GM18951 (cell line): ENCODE measurements around the gene ORC4.
"Not testable (repeated sequence)": the region's sequence is repeated elsewhere in the genome, so short reads cannot be mapped to it uniquely, and the experiment has no call there.

Experiments used
- POLR2A ChIP-seq: IDR thresholded peaks from 4 replicates; pipeline ENCODE4 v1.6.1; 2011; ENCODE audit warnings: mild to moderate bottlenecking; ENCODE audit not compliant: insufficient read length, insufficient read depth; ENCODE audit errors: extremely low read depth
- in situ Hi-C: fragments of 300-500 bp; cut with MboI; formaldehyde crosslinking; loops from one replicate; pipeline ENCODE4 v1.12.0; 2022; ENCODE audit warnings: low sequenced_read_pairs, mixed read lengths, inconsistent platforms; ENCODE audit not compliant: unreplicated experiment

The ORC4 gene

DNA sequence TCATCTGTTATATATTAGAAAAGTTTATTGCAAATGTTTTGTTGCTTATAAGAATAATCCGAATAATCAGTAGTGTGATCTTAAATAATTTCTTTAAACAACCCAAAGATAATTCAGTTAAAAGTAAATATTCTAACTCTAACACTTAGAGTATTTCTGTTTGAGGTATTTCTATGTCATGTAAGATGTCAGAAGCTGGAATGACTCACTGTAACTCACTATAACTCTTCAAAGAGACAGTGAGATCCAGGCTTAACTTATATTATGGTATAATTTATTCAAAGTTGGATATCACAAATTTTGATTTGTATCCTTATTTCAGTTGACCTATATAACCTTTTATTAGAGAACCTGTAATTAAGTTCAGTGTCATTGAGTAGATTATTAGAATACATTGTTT lies 7.3 kb upstream of the ORC4 start:
- in situ Hi-C loops, result no loop called here

DNA sequence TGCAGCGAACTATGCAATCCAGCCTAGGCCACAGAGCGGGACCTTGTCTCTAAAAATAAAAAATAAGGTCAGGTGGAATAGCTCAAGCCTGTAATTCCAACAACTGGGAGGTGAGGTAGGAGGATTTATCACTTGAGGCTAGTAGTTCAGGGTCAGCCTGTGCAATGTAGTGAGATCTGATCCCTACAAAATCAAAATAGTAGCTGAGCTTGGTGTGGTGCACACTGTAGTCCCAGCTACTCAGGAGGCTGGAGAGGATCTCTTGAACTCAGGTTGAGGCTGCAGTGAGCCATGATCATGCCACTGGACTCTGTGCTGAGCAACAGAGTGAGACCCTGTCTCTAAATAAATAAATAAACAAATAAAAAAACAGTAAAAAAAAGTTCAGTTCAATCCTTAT lies 6.0 kb upstream of the ORC4 start:
- in situ Hi-C loops, result no loop called here
- no peak for TF ChIP-seq POLR2A

More for the DNA sequence above, 7.3 kb upstream of the ORC4 start:
- TF ChIP-seq POLR2A, result no peak

DNA sequence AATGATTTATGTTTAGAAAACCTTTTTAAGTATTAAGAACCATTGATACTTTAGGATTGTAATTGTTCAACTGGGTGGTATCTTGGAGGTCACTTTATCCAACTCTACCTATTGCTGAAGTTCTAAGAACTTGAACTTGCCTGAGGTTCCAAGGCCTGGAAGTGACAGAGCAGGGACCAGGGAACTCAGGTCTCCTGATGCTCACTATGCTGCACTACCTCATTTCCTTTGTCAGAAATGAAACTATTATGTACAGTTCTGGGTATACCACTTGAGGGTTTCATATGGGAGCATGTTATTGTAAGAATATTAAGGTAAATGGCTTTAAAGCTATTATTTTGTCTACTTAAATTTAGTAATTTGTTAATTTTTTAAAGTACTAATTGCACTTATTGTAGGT lies 3.3 kb upstream of the ORC4 start:
- in situ Hi-C loops, result no loop called here
- TF ChIP-seq POLR2A, result no peak

DNA sequence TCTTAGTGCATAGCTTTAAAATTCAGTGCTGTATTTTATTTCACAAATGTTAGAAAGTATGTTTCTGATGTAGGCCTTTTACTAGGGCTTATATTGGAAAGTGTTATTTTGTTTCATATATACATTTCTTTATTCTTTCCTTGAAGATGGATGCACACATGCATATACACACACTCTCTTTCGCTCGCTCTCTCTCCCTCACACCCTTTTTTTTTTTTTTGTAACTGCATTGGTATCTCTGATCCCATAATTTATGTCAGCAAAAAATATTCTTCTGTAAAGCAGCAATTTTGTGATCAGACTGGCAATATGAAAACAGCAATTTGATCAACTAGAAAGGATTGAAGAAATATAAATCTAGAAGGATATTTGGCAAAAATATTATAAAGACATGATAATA lies 2.3 kb upstream of the ORC4 start:
- in situ Hi-C loops, result no loop called here
- no peak for TF ChIP-seq POLR2A

DNA sequence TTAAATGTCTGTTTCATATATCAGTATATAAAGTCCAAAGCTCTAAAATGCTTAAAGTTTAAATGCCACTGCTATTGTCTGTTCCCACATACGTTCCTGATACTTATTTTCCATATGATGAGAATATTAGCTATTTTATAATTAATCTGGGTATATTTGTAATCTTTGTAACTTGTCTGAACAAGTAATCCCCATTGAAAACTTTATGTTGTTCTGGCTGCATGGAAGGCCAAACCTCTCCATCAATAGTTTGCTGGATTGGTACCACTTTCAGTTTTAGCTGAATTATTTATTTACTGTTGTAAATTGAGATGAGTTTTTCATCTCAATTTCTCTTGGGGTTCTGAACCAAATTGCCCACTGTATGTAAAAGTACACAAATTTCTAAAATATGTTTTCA lies 1.8 kb upstream of the ORC4 start:
- TF ChIP-seq POLR2A, result no peak
- in situ Hi-C loops, result no loop called here

DNA sequence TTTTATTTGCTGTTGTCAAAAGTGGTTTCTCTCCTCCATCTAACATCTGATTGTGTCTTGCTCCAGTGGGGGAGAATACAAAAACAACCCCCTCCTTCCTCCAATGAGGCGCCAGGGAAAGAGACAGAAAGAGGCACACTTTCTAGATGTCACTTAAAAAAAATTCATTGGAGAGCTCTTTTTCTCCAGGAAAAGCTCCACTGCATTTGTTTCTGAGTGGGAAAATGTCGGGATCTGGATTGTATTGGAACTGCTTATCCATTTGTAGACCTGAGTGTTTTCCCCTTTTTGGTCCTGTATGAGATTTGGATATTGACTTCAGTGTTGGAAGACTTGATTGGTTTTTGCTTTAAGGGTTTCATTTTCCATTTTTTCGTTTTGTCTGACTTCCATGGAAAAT lies 1.3 kb upstream of the ORC4 start:
- in situ Hi-C loops, result no loop called here
- no peak for TF ChIP-seq POLR2A

DNA sequence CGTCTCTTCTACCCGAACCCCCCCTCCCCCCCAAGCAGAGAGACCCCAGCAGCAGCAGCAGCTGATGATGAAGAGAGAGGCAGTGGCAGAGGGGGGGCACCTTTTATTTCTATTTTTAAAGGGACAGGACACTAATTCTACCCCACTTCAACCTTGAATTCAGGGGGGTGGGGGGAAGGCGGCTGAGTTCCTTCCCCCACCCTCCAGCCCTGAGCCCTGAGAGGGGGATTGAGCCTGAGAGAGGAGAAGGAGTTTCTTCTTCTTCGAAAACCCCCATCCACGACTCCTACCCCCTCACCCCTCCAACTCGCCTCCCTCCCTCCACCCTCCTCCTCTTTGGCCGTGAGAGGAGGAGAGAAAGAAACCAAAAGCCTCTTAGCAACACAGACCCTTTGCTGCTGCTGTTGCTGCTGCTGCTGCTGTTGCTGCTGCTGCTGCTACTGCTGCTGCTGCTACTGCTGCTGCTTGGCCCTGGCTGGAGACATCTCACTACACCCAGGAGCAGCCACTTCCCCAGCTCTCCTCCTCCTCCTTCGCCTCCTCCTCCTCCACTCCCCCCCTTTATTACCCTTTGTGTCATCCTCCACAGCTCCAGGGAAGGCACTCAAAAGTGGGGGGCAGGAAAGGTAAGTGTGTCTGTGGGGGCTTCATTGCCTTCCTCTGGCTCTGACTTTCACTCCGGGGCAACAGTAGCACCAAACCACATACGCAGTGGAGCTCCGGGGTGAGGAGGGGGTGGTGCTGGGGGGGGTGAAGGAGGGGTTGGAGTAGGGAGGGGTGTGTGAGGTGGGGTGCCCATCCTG lies 723 bp upstream of the ORC4 start, which contains the start of gene MBD5:
Gene MBD5 (plus strand): TSS at position 33 of the 803 bp plus-strand sequence.
- TF ChIP-seq POLR2A, result peak; percentile 49
- in situ Hi-C loops, result no loop called here

DNA sequence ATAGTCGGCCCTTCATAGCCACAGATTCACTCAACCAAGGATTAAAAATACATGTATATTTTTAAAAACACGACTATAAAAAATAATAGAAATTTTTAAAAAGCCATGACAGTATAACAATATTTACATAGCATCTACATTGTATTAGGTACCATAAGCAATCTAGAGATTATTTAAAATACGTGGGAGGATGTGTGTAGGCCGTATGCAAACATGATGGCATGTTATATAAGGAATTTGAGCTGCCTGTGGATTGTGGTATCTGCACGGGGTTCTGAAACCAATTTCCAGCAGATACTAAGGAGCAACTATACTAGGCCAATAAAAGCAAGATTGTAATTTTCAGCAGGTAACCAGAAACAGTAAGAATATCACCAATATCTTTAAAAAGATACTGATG lies 5.9 kb downstream of the ORC4 start:
- in situ Hi-C loops, result no loop called here
- TF ChIP-seq POLR2A, result no peak

DNA sequence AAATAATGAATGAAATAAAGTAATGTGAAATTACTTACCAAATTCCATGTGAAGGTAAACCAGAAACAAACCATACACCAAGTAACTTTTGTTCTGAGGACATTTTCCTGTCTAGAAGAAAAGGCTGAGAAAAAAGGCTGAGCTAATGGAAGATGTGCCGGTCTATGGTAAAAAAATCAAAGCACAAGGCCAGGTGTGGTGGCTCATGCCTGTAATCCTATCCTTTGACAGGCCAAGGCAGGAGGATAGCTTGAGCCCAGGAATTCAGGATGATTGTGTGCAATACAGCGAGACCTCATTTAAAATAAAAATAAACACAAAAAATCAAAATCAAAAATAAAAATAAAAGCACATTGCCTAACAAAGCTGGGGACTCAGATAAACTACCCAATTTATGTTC lies 6.7 kb downstream of the ORC4 start:
- in situ Hi-C loops, result no loop called here
- no peak for TF ChIP-seq POLR2A

DNA sequence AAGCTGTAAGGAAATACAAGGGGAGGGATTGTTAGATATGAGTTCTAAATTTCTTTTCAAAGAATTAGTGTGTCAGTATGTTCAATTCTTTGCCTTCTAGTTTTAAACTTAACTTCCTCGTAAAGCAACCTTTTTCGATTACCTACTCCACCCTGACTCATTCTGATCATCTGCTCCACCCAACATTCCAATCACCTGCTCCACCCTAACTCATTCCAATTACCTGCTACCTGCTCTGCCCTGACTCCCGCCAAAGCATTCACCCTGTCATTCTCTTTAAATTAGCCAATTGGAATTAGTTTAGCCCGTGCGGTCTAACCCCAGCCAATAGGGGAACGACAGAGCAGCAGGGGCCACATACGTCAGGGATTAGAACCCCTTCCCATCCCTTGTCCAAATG lies 12.1 kb downstream of the ORC4 start:
- in situ Hi-C loops, result not testable (repeated sequence)

DNA sequence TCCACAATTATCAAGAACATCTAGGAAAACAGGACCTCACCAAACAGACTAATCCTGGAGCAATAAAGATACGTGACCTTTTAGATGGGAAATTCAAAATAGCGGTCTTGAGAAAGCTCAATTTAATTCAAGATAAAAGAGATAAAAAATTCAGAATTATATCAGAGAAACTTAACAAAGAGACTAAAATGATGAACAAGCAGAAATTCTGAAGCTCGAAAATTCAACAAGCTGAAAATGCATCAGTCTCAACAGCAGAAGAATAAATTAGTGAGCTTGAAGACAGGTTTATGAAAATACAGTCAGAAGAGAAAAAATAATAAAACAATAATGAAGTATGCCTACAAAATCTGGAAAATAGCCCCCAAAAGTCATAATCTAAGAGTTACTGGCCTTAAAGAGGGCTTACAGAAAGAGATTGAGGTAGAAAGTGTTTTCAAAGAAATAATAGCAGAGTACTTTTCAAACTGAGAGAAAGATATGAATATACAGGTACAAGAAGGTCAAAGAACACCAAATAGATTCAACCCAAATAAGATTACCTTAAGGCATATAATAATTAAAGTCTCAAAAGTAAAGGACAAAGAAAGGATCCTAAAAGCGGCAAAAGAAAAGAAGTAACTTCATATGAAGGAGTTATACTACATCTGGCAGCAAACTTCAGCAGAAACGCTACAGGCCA lies 13.2 kb downstream of the ORC4 start:
- no peak for TF ChIP-seq POLR2A
- in situ Hi-C loops, result no loop called here

DNA sequence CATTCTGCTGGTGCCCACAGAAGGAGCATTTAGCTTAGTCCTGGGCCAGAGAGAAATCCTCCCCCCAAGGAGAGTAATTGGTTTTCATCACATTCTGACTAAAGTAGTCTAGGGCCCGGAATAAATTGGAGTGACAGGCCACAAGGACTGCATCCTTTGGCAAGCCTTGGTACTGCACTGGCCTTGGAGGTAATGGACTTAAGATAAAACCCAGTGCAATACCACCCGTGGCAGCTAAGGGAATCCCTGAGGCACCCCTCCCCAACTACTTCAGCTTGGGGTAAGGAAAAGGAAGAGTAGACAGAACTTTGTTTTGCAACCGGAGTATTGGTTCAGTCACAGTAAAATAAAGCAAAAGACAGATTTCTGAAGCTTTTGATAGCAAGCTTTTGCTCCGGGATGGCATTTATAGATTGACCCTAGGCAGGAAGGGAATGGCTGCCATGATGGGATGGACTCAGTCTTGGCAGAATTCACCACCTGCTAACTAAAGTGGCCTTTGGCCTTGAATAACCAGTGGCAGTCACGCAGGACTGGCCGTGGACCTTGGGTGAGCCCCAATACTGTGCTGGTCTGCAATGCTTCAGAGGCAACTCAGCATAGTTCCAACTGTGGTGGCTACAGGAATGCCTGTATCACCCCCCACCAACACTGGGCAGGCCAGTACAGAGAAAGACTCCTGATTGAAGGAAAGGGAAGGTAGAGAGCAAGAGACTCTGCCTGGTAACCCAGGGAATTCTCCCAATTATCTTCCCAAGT lies 14.1 kb downstream of the ORC4 start:
- in situ Hi-C loops, result no loop called here
- TF ChIP-seq POLR2A, result no peak

DNA sequence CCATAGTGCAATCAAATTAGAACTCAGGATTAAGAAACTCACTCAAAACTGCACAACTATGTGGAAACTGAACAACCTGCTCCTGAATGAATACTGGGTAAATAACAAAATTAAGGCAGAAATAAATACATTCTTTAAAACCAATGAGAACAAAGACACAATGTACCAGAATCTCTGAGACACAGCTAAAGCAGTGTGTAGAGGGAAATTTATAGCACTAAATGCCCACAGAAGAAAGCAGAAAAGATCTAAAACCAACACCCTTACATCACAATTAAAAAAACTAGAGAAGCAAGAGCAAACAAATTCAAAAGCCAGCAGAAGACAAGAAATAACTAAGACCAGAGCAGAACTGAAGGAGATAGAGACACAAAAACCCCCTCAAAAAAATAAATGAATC lies 18.1 kb downstream of the ORC4 start:
- in situ Hi-C loops, result not testable (repeated sequence)

DNA sequence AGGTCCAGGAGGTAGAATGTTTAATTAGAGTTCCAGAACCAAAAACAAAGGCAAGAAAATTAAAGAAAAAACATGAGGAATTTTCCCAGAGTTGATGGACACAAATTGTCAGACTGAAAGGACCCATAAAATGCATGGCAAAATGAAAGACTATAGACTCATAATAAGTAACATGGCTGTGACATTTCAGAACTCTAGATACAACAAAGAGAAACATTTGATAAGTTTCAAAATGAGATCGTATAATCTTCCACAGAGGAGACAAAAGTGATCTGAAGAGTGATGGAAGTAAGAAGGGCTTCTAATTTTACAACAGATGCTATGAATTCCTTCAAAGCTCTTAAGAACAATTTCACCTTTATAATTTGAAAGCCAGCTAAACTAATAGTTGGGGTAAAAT lies 20.4 kb downstream of the ORC4 start:
- in situ Hi-C loops, result no loop called here
- no peak for TF ChIP-seq POLR2A
